Osteocyte (in vitro differentiated cells): ENCODE measurements around the gene PLSCR1. TPM values are rescaled to one million over a fixed set of nuclear protein-coding genes. Genes with fewer than 3 reads are reported as not detected.

Source experiments
- DNase-seq: peaks from one replicate; pipeline ENCODE4 v3.0.0; 2021; ENCODE audit warnings: mixed read lengths; ENCODE audit not compliant: unreplicated experiment; ENCODE audit errors: extremely low spot score
- H3K27ac Mint-ChIP-seq: one replicate; pipeline ENCODE4 v1.8.0; 2021; ENCODE audit warnings: mild to moderate bottlenecking, mixed read lengths; ENCODE audit not compliant: unreplicated experiment
- H3K27me3 Mint-ChIP-seq: one replicate; pipeline ENCODE4 v1.8.0; 2021; ENCODE audit warnings: mixed read lengths; ENCODE audit not compliant: unreplicated experiment
- H3K36me3 Mint-ChIP-seq: one replicate; pipeline ENCODE4 v1.8.0; 2021; ENCODE audit warnings: mixed read lengths; ENCODE audit not compliant: unreplicated experiment
- H3K4me1 Mint-ChIP-seq: one replicate; pipeline ENCODE4 v1.8.0; 2021; ENCODE audit warnings: mixed read lengths; ENCODE audit not compliant: unreplicated experiment
- H3K4me3 Mint-ChIP-seq: one replicate; pipeline ENCODE4 v1.8.0; 2021; ENCODE audit warnings: mild to moderate bottlenecking, moderate library complexity, mixed read lengths; ENCODE audit not compliant: unreplicated experiment
- H3K9me3 Mint-ChIP-seq: one replicate; pipeline ENCODE4 v1.8.0; 2021; ENCODE audit warnings: mixed read lengths; ENCODE audit not compliant: unreplicated experiment
- total RNA-seq: library from RNA; stranded (reverse); gene quantifications from 2 replicates; pipeline ENCODE4 v1.2.1, GENCODE V29; 2021
- TF ChIP-seq, protein P1 (sequence below): fragments of 200-600 bp; sonication (generic); IDR thresholded peaks from 2 replicates; pipeline ENCODE4 v1.5.0; 2021; ENCODE audit warnings: antibody characterized with exemption, mild to moderate bottlenecking, moderate library complexity

PLSCR1 gene
- total RNA-seq, 1 donor from 2014 or later = 48.1 TPM

DNA sequence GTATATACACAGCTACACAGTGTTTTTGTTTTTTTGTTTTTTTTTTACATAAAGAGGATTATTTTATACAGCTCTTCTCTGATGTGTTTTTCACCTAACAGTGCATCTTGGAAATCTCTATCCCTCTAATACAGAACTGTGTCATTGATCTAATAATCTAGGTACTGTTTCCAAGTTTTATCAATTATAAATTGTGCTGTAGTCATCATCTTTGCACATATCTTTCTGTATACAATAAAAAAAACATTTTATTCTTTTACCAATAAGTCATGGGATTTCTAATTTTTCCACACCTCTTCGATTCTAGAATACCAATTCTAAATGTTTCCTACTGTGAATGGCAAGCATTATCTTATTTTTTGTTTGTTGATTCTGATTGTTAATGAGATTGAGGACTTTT is 73.4 kb downstream of the PLSCR1 start:
- no peak overlapping the region for H3K4me3 Mint-ChIP-seq
- DNase-seq = no peak
- TF ChIP-seq, protein P1, sequence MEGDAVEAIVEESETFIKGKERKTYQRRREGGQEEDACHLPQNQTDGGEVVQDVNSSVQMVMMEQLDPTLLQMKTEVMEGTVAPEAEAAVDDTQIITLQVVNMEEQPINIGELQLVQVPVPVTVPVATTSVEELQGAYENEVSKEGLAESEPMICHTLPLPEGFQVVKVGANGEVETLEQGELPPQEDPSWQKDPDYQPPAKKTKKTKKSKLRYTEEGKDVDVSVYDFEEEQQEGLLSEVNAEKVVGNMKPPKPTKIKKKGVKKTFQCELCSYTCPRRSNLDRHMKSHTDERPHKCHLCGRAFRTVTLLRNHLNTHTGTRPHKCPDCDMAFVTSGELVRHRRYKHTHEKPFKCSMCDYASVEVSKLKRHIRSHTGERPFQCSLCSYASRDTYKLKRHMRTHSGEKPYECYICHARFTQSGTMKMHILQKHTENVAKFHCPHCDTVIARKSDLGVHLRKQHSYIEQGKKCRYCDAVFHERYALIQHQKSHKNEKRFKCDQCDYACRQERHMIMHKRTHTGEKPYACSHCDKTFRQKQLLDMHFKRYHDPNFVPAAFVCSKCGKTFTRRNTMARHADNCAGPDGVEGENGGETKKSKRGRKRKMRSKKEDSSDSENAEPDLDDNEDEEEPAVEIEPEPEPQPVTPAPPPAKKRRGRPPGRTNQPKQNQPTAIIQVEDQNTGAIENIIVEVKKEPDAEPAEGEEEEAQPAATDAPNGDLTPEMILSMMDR = no peak
- peaks cover 28% of the 10 kb centered on the region for H3K4me1 Mint-ChIP-seq
- H3K27me3 Mint-ChIP-seq = no peaks in the 10 kb centered on the region
- no peaks in the 10 kb centered on the region for H3K9me3 Mint-ChIP-seq
- H3K36me3 Mint-ChIP-seq = no peaks in the 10 kb centered on the region
- H3K27ac Mint-ChIP-seq = no peak overlapping the region

DNA sequence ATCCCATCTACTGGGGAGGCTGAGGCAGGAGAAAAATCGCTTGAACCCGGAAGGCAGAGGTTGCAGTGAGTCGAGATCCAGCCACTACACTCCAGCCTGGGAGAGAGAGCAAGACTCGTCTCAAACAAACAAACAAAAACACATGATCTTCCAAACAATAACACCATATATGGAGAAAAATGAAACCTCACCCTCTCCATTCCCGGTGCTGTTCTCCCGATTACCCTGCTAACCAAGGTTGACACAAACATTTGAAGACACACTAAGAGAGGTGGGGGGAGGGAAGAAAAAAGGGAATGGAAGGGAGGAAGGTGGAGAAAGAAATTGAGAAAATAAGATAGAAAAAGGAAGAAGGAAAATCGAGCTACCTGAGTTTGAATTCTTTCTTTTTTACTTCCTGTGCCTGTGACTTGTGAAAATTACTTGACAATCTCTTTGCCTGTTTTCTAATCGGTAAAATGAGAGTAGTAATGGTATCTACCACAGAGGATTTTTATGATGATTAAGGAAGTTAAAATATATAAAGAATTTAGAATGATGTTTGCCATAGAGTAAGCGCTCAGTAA is 73.9 kb downstream of the PLSCR1 start:
- Mint-ChIP-seq H3K36me3 (no peaks in the 10 kb centered on the region), H3K27me3 (no peaks in the 10 kb centered on the region), H3K27ac (no peak overlapping the region), H3K4me1 (peaks cover 28% of the 10 kb centered on the region), H3K4me3 (no peak overlapping the region), H3K9me3 (no peaks in the 10 kb centered on the region)
- DNase-seq = no peak
- TF ChIP-seq, protein P1 = no peak

DNA sequence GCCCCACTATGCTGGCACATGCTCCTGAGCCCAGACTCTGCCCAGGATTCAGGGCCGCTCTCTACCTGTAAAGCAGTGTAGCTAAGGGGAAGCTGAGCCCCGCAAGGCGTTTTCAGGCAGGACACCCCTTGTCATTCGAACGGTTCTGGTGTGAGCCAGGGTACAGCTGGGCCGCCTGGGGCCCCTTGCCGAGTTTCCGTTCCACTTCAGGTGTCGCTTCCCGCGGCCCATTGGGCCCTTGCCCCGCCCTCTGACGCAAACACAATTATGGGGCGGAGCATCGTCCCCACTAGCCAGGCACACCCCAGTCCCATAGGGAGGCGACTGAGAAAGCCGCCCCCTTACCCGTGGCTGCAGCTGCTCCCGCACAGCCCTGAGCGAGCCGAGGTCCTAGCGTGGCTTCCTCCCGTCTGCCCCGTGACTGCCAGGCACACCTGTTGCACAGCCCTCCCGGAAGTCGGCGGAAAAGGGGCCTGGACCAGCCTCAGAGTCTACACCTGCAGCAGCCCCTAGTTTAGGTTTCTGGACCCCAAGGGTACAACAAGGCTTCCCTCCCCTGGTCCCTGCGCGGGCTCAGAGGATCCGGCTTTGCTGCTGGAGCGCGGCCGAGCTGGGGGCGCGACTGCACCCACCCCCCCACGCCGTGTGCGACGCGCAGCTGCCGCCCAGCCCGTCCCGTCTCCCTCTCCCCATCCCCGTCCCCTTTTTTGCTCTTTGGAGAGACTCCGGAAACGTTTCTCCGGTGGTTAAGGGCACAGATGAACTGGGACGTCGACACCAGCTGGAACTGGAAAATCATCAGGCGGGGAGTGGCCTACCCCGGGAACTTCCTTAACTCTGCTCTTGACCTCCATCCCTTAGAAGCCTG is 75.0 kb downstream of the PLSCR1 start, which contains the start of gene PLSCR2:
Gene PLSCR2 (minus strand): TSS at position 412 of the 868 bp plus-strand sequence. CDS start 9,657 bp downstream, outside the sequence.
- peak within 1 kb of the TSS; percentile 29 for H3K27ac Mint-ChIP-seq

DNA sequence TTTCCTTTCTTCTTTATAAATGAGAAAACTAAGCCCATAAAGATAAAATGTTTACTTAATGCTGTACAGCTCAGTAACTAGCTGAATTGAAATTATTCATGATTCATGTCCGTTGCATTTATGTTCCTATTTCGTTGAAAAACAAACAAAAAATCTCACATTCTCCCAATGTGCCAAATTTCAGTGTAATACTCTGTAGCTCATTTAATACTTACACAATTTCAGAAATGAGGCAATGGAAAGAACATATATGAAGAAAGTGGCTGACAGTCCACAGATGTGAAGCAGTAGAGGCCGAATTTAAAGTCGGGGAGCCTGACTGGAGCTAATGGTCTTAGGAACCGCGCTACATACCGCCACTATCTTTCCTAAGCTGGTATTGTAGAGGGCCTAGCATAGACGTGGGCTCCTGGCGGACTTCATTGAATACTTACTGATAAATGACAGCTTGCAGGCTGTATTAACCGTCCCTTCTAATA is 75.7 kb downstream of the PLSCR1 start:
- peak overlapping the region; percentile 29 for H3K27ac Mint-ChIP-seq
- DNase-seq = no peak
- no peak overlapping the region for H3K4me3 Mint-ChIP-seq
- no peaks in the 10 kb centered on the region for H3K36me3 Mint-ChIP-seq
- no peaks in the 10 kb centered on the region for H3K27me3 Mint-ChIP-seq
- peaks cover 24% of the 10 kb centered on the region for H3K4me1 Mint-ChIP-seq
- peaks cover 3% of the 10 kb centered on the region for H3K9me3 Mint-ChIP-seq
- TF ChIP-seq, protein P1 = no peak

More for the DNA sequence above, 75.0 kb downstream of the PLSCR1 start, which contains the start of gene PLSCR2:
- peaks cover 28% of the 10 kb centered on the region for H3K4me1 Mint-ChIP-seq
- TF ChIP-seq, protein P1 = no peak
- H3K27me3 Mint-ChIP-seq = no peaks in the 10 kb centered on the region
- H3K4me3 Mint-ChIP-seq = peak within 1 kb of the TSS; percentile 2
- H3K9me3 Mint-ChIP-seq = no peaks in the 10 kb centered on the region
- DNase-seq = no peak
- H3K36me3 Mint-ChIP-seq = no peaks in the 10 kb centered on the region

DNA sequence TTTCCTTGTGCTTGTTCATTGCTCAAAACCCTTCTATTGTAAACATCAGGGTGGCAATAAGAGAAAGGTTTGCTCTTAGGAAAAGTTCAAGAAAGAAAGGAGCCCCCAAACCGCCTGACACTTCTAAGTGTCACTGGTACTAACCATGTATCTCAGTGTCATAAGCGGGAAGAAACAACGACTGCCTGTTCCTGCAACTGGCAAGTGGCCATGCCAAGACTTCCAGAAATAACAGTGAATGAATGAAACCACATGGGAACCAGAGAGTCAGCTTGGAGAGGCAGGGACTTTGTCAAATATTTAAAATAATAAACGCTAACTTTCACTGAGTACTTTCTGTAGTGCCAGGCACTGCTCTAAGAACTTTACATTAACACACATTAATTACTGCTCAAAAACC is 76.2 kb downstream of the PLSCR1 start:
- H3K36me3 Mint-ChIP-seq = no peaks in the 10 kb centered on the region
- peaks cover 22% of the 10 kb centered on the region for H3K4me1 Mint-ChIP-seq
- DNase-seq = no peak
- no peak overlapping the region for H3K4me3 Mint-ChIP-seq
- H3K9me3 Mint-ChIP-seq = peaks cover 5% of the 10 kb centered on the region
- H3K27me3 Mint-ChIP-seq = no peaks in the 10 kb centered on the region
- TF ChIP-seq, protein P1 = no peak
- H3K27ac Mint-ChIP-seq = peak overlapping the region; percentile 29
